GM19238 (cell line): ENCODE results near the gene TSPYL4.

Source experiments
- DNase-seq: peaks from one replicate; pipeline ENCODE4 v3.0.0; 2011; ENCODE audit warnings: low spot score; ENCODE audit not compliant: insufficient read length

TSPYL4 gene

DNA sequence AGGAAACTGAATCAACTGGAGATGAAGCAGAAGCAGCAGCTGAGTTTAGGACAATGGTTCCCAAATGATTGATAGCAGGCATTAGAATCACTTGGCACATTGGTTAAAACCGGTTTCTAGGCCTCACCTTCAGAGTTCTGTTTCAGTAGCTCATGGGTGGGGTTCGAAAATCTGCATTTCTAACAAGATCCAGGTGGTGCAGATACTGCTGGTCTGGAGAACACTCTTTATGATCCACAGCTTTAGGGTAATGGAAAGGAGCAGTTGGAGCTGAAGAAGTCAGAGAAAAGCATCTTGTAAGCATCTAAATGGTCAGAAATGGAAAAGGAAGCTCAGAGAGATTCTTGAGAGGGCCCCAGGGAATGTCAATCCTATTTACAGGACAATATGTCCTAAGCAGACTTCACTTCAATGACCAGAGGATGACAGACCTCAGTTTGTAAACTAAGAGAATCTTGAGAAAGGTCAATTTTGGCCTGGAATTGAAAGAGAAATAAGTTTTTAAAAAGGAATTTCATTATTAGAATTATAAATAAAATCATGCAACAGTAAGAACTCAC lies 17.4 kb upstream of the TSPYL4 start:
- DNase-seq, result no peak

DNA sequence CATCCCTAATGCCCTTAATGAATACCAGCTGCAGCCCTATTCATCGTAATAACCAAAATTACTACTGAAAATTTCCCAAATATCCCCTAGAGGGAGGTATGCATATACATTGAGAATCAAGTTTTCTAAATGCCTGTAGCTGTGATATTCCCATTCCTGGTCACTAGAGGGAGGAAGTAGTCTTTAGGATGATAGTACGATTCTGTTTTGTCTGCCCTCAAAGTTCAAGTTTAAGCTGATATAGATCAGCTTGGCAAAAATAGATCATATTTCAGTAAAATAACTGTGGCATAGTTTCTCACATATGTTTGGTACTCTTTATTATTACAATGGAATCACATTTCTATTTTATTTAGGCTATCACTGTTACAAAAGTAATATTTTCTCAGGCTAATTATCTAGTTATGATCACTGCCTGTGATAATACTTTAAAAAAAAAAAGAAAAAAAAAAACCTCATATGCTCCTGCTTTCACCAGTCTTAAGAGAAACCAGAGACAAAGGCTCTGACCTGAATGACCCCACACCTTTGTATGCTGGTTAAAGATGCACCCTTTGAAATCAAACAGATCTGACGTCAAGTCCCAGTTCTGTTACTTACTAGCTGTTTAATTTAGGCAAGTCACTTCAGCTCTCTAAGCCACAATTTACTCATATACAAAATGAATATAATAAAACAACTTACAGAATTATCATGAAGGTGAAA lies 14.9 kb upstream of the TSPYL4 start:
- DNase-seq, result peak; percentile 18

DNA sequence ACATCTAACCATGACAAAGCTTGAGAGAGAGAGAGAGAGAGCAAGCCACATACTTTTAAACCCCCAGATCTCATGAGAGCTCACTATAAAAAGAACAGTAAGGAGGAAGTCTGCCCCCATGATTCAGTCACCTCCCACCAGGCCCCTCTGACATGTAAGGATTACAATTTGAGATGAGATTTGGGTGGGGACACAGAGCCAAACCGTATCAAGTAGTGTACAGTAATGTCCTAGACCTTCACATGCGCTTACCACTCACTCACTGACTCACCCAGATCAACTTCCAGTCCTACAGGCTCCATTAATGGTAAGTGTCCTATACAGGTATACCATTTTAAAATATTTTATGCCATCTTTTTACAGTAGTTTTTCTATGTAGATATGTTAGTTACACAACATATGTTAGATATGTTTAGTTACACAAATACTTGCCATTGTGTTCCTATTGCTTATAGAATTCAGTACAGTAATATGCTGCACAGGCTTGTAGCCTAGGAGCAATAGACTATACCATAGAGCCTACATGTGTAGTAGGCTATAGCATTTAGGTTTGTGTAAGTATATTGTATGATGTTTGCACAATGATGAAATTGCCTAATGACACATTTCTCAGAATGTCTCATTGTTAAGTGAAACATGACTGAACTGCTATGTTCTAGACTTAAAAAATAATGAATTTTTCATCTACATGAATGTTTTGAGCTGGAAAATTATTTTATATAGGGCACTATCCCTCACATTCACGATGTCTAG lies 14.1 kb upstream of the TSPYL4 start:
- no peak for DNase-seq

DNA sequence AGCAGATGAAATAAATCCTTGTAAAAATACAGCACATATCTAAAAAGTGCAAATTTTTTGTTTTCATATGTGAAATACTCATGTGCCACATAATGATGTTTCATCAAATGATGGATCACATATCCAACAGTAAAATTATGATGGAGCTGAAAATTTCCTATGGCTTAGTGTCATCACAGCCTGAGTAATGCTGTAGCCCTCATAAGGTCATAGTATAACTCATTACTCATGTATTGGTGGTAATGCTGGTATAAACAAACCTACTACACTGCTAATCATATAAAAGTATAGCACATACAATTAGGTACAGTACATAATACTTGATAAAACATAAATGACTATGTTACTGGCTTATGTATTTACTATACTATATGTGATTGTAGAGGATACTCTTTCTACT lies 12.9 kb upstream of the TSPYL4 start:
- DNase-seq, result no peak

DNA sequence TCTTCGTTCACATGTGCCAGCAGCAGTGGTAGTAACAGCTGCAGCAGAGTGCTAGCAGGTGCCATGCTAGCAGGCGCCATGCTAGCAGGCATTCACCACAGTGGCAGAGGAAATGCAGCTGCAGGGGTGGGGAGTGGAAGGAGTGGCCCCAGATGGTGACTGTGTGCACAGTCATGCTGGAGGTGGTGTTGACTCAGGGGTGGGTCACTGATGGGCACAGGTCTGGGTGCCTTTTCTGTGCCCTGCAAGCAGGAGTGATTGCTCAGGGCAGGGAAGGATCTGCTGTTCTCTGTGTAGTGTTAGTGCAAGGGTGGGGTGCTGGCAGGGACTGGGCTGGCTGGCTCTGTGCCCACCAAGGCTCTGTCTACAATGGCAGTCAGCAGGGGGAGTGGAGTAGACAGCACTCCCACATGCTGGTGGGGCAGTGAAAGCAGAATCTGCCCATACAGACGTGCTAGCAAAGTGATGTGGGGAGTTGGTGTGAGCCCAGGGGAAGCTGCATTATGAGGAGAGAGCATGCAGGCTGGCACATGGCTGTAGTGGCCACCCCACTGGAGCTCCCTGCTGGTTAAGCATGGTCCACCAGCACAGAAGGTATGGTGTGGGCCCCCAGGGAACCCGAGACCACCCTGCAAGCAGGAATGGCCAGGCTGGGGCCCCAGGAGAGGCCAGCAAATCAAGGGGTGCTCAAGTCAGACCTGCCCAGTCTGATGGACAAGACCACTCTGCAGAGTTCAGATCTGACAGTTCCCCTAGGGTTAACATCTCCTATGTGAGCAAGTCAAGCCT lies 11.4 kb upstream of the TSPYL4 start:
- no peak for DNase-seq

DNA sequence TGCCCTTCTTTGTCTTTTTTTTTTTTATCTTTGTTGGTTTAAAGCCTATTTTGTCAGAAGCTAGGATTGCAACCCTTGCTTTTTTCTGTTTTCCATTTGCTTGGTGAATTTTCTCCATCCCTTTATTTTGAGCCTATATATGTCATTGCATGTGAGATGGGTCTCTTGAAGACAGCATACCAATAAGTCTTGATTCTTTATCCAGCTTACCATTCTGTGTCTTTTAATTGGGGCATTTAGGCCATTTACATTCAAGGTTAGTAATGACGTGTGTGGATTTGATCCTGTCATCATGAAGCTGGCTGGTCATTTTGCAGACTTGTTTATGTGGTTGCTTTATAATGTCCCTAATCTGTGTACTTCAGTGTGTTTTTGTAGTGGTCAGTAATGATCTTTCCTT lies 9.5 kb upstream of the TSPYL4 start:
- DNase-seq, result no peak

DNA sequence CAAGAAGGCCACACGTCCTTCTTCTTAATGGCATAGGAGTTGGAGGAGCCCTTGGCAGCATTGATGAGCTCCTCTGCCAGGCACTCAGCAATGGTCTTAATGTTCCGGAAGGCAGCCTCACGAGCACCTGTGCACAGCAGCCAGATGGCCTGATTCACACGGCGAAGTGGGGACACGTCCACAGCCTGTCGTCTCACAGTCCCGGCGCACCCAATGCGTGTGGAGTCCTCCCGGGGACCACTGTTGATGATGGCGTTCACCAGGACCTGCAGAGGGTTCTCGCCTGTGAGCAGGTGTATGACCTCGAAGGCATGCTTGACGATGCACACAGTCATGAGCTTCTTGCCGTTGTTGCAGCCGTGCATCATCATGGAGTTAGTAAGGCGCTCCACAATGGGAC lies 4.6 kb upstream of the TSPYL4 start:
- DNase-seq, result no peak

DNA sequence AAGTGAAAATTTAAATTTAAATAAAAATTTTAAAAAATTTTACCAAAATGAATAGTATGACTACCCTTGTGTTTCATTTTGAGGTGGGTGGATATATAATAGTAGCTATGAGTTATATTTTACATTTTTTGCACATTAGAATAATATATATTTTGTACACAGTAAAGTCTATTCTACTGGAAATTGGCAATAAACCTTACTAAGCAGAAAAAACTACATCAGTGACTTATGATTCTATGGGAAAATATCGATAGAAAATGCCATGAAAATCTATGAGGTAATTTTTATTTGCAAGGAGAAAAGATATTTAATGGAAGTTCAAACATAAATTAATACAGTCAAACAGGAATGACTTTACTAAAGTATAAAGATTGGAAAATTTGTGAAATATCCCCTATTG lies 2.8 kb upstream of the TSPYL4 start:
- DNase-seq, result no peak

DNA sequence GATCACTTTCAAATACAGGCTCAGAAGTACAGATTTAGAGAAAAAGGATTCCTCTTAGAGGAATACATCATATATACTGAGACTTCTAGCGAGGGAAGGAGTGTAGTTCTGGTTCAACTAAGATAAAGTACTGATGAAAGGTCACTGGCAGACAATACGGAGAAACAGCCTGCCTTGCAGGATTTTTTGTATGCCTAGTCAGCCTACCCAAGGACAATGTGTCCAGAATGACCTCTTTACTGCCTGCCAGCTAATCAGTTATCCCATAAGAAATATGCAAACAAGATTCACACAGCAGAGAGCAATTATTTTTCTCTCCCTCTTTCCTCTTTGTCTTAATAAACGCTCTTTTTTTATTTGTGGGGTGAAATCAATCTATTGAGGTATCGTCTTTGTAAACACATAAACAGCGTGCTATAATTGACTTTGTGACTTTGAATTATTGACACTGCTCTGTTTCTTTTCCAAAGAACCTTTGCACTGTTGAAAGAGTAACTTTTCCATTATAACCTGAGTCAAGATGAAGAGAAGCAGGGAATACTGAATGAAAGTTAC lies 1.4 kb upstream of the TSPYL4 start:
- DNase-seq, result no peak

DNA sequence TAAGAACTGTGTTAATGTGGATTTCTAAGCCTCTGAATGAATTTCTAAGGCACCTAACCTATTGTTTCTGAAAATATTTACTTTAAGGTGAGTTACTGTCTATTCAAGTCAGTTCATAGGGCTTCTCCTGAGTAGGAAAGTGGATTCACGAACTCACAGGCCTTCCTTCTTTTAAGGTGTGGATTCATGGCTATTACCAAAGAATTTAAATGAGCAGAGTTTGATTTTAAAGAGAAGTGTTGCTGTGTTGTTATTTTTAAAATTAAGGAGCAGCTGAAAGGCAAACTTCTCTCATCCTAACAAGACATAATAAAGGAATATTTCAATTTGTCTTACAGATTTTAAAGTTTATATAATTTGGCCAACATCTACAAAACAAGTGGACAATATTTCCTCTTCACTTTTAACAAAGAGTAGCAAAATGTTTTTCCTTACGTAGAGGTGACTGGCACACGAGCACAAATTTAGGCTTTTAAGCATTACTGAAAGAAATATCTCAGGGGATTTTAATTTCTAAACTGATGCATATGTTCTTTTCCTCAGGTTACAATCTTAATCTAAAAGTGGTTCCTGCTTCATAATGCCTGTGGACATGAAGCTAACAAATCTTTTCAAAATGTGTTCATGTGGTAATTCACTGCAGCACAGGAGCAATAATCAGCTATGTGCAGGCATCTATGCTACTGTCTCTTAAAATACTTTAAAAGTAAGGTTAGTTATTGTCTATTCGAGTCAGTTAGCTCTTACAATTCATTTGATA lies 602 bp upstream of the TSPYL4 start:
- no peak for DNase-seq

DNA sequence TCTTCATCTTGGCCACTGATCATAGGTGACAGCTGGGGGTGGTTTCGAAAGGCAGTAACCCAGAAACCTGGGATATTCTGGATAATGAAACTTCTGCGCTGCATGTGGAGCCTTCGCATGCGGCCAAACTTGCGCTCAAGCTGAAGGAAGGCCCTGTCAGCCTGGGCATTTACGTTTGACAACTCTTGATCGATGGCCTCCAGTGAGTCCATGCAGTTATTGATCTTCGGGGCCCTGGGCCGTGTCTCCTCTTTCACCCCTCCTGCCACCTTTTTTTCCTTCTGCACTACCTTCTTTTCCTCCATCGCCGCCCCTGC lies 729 bp downstream of the TSPYL4 start:
- DNase-seq, result no peak

DNA sequence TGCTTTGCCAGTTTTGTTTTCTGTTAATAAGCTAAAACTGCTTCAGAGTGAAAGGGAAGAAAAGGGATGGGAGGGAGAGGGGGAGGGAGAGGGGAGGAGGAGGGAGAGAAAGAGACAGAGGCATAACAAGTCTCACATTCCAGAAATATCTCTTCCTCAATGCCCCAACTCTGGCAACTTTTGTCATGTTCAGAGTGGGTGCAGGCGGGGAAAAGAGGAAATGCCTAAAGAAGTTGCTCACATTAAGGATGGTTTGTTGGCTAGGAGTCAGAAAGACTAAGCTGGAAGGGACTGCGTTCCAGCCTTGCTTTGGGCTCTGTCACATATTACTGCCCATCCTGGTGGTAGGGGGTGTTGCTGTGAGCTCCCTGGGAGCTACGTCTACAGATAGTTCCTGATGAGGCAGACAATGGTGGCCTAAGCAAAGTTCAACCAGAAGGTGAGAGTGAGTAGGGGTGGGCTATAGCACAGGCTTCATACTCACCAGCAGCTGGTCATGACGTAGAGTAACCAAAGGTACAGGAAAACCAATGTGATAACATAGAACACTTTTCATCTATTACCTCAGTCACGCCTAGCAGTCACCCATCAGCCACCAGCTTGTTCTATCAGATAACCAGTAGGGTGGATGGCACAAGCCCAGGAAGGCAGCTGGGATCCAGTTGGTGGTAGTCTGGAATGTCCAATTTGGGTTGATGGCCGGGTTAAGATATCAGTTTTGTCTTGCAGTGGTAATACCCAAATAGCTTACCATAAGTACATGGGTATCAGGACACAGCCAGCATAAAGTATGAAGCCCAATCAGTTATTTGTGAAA lies 2.1 kb downstream of the TSPYL4 start:
- DNase-seq, result no peak

DNA sequence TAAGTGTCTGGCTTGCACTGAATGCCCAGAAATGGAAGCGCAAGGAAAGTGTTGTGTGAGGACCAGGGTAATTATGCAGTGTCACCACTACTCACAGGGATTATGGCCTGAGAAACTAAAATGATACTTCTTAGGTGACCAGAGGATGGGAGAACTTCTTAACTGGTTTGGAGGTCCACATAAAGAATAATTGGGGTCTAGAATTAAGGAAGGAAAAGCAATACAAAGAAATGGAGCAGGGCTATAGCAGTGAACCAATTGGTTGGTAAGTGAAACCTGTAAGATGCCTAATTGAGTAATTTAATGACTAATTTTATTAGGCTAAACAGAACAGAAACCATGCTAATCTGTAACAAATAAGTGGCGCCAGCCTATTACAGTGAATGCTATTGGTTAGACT lies 5.3 kb downstream of the TSPYL4 start:
- DNase-seq, result no peak

DNA sequence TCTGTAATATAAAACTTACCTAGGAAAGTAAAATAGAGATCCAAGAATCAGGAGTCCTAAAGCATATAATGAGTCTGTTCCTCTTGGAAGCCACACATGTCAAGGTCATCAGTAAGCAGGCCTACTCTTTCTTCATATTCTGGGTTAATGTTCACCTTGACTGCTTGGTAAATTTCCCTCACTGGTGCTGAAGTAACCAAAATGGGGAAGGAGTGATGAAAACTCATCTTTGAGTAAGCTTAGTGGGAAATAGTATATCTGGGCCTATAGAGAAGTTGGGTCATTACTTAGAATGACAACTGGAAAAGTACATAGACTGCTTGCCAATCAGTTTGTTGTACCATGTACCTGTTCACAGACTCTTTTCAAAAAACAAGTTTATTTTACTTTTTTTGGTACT lies 6.6 kb downstream of the TSPYL4 start:
- no peak for DNase-seq

DNA sequence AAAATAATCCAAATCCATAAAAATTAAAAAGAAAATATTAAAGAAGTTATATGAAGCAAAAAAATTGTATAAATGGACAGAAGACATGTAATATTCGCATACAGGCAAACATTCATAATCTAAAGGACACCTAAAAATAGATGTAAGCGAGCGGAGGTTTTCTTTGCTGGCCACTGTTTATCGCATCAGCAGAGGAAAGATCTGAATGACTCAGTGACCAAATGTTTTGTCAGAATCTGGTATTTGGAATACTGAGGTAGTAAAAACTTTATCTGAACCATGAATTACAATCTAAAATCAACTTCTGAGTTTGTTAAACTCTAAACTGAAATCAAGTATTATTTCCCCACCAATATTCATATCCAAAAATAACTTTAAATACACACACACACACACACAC lies 7.8 kb downstream of the TSPYL4 start:
- DNase-seq, result no peak

DNA sequence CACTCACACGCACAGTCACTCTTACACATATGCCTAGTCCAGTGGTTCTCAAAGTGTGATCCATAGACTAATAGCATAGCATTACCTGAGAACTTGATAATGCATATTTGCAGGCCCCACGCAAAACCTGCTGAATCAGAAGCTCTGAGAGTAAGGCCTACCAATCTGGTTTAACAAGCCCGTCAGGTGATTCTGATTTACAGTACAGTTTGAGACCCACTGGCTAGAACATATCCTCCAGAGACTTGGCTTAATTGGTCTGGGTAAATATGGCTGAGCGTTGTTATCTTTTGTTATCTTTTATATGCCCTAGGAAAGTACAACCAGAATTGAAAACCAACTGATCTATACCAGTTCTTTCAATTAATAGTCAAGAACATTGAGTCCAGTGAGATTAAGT lies 9.6 kb downstream of the TSPYL4 start:
- no peak for DNase-seq

DNA sequence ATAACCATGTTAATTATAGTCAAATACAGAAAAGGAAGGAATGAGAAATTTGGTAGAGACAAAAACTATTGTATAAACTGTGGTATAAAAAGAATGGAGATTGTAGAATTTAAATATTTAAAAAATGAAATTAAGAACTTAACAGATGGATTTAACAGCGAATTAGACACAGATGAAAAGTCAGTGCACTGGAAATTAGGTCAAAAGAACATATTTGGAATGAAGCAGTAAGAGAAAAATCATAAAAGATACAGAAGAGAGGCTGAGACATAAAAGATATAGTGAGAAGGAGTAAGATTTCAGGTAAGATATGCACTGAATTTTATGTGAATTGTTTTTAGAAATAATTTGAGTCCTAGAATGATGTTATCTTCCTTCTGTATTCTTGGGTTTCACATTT lies 14.0 kb downstream of the TSPYL4 start:
- no peak for DNase-seq

DNA sequence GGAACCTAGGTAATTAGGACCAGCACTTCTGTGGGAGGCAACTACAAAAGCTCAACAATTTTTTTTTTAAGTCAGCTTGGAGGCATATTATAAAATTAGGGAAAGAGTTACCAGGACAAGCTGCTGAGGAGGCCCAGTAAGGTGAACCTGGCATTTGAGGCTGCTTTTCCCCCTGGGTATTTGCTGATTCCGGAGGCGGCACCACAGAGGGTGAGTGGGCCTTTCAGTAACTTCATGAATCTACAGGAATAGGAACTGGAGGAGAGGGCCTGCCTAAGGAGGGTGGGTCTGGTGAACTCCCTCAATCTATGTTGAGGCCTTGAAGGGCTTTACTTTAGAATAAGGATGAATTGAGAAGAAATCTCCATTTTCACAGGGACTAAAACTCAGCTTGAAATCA lies 14.6 kb downstream of the TSPYL4 start:
- no peak for DNase-seq

DNA sequence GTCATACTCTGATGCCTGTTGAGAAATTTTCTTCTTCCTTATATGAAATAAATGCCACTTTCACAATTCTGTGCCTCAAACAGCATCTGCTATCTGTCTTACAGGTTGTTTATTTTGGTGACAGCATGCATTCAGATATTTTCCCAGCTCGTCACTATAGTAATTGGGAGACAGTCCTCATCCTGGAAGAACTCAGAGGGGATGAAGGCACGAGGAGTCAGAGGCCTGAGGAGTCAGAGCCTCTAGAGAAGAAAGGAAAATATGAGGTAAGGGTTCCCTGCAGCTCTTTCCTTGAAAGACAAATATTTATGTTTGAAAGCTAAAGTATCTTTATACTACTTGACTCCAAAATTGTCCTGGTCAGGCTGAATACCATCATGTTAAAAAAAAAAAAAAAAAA lies 15.8 kb downstream of the TSPYL4 start:
- DNase-seq, result no peak

DNA sequence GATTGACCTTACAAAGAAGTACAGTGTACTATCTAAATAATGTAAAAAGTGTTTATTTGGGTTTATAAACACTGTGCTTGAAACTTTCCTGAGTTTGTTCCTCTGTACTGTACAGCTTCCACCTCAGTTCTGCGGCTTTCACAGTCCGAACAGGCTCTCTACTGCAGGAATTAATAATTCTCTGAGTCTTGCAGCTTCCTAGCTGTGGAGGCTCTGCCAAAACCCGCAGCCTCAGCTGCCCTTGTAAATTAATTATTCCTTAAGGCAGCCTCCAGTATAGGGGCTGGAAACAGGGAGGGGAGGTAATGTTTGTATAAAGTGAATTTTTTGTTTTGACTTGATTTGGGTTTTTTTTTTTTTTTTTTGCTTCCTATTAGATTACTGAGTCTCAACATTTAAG lies 19.2 kb downstream of the TSPYL4 start:
- DNase-seq, result no peak
